Fibroblast of skin of left quadriceps (primary cell): ENCODE data around the gene DYNAP.
A peak's percentile ranks its signal among the peaks of the same experiment; 100 is the strongest.

ENCODE experiments used
- DNase-seq, 2 experiments: peaks; one replicate each; pipeline ENCODE4 v3.0.0-alpha.2; 2013; ENCODE audit warnings: low read depth in 2 of 2

The DYNAP gene

DNA sequence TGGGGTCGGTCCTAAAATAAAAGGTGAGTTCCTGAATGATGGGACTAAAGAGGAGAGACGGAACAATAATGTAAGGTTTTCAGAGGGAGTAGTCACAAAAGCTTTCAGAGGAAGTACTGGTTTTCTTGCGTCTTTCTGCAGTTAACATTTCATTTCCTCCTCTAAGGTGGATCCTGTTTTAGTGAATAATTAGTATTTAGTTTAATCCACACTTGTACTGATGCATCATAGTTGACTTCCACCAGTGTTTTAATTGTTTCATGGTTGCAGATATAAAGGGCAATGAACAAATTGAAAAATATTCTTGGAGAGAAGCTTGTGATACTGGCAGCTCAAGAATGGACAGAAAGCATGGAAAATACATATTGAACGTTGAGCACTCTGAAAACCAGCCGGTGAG, at the start of gene DYNAP:
Gene DYNAP (plus strand): TSS at position 301 of the 400 bp plus-strand sequence. CDS start 38 bp downstream, at position 339.
- no peak for DNase-seq

GRCh38 chr18:54551590-54551989, 39.5 kb upstream of the DYNAP start:
- no peak for DNase-seq

DNA sequence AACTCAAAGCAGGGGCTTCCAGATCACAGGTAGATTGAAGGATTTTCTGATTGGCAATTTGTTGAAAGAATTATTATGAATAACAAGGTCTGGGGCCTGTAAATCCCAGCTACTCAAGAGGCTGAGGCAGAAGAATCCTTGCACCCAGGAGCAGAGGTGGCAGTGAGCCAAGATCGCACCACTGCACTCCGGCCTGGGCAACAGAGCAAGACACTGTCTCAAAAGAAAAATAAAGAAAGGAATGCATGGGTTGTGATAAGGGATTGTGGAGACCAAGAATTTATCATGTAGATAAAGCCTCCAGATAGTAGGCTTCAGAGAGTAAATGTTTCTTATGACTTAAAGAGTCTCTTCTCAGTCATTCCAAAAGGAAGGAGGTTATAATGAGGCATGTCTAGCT, 35.8 kb upstream of the DYNAP start:
- DNase-seq: no peak

GRCh38 chr18:54555996-54556395, 35.0 kb upstream of the DYNAP start:
- no peak for DNase-seq

GRCh38 chr18:54557958-54558357, 33.1 kb upstream of the DYNAP start:
- DNase-seq: no peak

DNA sequence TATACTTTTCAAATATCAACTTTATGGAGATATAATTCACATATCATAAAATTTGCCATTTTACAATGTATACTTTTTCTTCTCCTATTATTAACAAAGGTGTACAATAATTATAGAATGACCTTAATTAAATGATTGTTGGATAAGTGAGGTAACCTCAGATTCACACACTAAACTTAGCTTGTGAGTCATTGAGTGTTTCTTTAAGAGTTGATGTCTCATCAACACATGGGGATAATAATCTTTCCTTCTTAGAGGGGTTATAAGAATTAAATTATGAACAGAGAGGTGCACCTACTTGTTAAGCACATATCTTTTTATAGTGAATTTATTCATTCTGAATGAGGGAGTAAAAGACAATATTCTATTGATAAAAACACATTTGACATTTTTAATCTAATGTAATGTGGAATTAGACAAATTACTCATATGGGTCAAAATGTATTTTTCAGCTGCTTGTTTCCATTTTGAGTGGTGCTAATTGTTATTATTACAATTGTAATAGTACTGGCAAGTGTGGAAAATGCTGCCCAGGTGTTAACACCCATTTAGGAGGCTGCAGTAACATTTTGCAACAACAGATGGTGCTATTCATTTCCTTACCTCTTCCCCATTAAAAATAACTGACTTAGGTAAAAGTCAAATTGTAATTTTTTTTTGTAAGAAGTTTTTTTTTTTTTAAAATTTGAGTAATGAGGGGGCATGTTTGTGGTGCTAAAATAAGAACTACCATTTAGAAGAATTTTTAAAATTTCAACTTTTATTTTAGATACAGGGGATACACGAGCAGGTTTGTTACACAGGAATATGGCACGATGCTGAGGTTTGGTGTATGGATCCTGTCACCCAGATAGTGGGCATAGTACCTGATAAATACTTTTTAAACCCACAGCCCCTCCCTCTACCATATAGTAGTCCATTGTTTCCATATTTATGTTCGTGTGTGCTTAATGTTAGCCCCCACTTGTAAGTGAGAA, 32.1 kb upstream of the DYNAP start:
- peak in 1 of 2 experiments; percentile 1 for DNase-seq

GRCh38 chr18:54561706-54562267, 29.3 kb upstream of the DYNAP start:
- DNase-seq: no peak

GRCh38 chr18:54580202-54580729, 10.8 kb upstream of the DYNAP start:
- no peak for DNase-seq

GRCh38 chr18:54584065-54584464, 7.0 kb upstream of the DYNAP start:
- no peak for DNase-seq

GRCh38 chr18:54585743-54586142, 5.3 kb upstream of the DYNAP start:
- DNase-seq: no peak

DNA sequence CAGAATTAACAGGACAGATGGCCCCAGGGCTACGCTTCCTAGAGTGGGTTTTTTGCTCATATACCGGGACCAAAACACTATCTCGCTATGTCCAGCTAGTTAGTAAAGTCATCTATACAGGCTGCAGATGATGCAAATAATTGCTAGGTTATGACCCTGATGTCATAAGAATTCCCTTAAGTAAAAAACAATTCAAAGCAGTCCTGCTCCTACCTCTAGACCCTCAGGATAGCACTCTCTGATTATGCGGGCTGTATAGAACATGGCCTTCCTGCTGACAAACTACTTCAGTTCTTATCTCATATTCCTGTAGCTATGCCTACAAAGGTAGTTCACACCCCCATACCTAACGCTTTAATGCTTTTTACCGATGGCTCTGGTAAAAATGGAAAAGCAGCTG, 13.2 kb downstream of the DYNAP start:
- DNase-seq: no peak

GRCh38 chr18:54606835-54607212, 15.8 kb downstream of the DYNAP start:
- DNase-seq: no peak

GRCh38 chr18:54607213-54608027, 16.4 kb downstream of the DYNAP start:
- no peak for DNase-seq

DNA sequence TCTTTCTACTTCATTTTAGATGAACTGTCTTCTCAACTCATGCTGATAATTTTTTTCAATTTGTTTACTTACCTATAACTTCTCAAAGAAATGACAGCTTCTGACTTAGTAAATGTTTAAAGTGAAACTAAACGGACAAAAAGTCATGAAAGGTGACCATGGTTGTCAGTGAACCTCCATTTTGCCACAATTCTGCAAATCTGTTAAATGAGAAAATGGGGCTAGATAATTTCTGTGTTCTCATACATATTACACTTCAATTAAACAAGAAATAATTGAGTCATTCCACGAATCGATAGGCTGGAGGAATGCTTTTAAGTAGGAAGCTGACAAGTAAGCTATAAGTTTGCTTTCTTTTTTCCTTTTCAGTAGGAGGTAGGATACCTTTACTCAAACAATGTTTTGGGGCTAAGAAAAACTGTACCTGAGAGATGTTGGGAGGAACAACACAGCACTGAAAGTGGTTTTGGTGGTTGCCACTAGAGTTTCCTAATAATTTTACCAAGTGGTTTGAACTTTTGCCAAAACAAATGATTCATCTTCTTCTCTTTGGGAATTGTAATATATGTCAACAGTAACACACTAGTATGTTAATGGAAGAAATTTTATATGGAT, 17.1 kb downstream of the DYNAP start:
- DNase-seq: no peak

GRCh38 chr18:54611816-54612215, 20.8 kb downstream of the DYNAP start:
- no peak for DNase-seq

DNA sequence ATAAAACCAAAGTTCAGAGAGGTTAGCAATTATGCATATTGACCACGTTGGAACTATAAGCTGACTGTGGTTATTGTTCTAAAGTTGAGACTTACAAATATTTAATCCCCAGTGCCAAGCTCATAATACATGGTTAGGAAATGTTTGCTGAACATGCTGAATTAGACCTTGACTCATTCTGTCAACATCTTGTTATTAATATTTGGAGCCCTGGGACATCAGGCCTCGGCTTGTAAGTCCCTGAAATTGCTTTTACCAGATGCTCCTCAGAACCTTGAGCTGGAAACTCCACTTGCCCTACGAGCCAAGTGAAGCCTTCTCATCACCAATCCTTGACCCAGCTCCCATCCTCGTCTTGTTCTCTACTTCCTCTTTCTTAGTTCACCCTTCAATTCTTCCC, 21.2 kb downstream of the DYNAP start:
- no peak for DNase-seq

- no peak for DNase-seq
Observed at GRCh38 chr18:54613174-54613573, 22.1 kb downstream of the DYNAP start.

- DNase-seq: no peak
Observed at GRCh38 chr18:54616220-54616848, 25.3 kb downstream of the DYNAP start.

DNA sequence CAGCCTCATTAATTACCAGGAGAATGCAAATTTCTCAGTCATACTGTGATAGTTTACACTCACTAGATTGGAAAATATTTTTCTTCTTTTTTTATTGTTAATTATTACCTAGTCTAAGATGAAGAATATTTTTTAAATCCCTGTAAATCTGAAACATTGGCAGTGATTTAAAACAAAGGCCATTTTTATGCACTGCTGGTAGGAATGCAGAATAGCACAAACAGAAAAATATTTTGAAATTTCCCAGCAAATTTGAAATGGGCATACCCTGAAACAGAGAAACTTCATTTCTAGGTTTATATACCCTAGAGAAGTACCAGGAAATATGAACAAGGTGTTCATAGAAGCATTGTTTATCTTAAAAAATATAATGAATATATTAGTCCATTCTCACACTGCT, 31.0 kb downstream of the DYNAP start:
- DNase-seq: no peak

DNA sequence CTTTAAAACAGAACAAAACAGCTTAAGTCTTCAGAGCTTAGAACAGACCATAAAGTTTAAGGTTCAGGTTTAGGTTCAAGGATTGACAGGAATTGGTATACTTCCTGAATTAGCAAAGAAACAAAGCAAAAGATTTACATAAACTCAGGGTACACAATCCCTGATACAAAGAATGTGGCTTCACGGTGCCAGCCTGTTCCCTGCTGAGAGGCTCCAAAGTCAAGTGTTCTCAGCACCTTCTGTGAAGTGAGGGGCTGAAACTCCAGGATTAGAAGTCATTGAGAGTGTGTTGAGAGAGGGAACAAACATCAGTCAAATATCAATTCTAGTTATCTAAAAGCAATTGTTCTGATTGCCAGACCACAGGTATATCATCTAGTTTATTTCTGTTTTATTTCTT, 35.7 kb downstream of the DYNAP start:
- no peak for DNase-seq

DNA sequence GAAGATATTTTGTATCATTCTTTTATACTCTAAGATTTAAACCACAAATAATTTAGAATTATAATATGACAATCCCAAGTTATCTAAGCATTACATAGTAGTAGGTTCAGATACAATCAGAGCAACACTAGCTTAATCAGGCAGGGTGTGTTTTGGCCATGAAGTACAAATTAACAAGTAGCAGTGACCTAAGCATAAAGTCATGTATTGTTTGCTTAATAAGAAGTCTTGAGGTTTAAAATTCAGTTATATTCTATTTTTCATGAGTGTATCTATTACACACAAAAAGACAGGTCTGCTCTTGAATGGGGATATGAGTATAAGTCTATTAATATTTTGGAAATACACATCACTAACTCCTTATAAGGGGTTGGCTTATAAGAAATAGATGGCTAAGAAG, 39.9 kb downstream of the DYNAP start:
- DNase-seq: no peak
